ENCODE measurements around the gene GNAQ. TPM values are rescaled to one million over a fixed set of nuclear protein-coding genes. Genes with fewer than 3 reads are reported as not detected.

GNAQ gene
- total RNA-seq, 1 experiment from 2014 or later = 34.1 TPM

- Mint-ChIP-seq H3K4me1 (ENCODE audit: low read depth, unreplicated experiment) (peaks cover 27% of the 10 kb centered on the region), H3K27ac (ENCODE audit: unreplicated experiment) (no peak overlapping the region), H3K36me3 (ENCODE audit: insufficient read depth, unreplicated experiment) (peaks cover 5% of the 10 kb centered on the region), H3K27me3 (ENCODE audit: unreplicated experiment) (no peaks in the 10 kb centered on the region), H3K4me3 (ENCODE audit: low read depth, unreplicated experiment) (no peak overlapping the region), H3K9me3 (ENCODE audit: low read depth, unreplicated experiment) (no peaks in the 10 kb centered on the region)
- no TSS peak for BruUV-seq (replicated peaks)
- TF ChIP-seq CTCF (IDR thresholded peaks at IDR 0.05; ENCODE audit: unreplicated experiment) = no peak
- intact Hi-C loops (cut with micrococcal nuclease; ENCODE audit: unreplicated experiment) = no loop called here
- CTCF ChIA-PET = no interaction called here
- no peak for DNase-seq
These were observed 224.9 kb downstream of the GNAQ start for GRCh38 chr9:77806741-77807140.

- CTCF ChIA-PET = no interaction called here
- TF ChIP-seq CTCF (IDR thresholded peaks at IDR 0.05; ENCODE audit: unreplicated experiment) = no peak
- peaks cover 27% of the 10 kb centered on the region for H3K4me1 Mint-ChIP-seq (ENCODE audit: low read depth, unreplicated experiment)
- H3K36me3 Mint-ChIP-seq (ENCODE audit: insufficient read depth, unreplicated experiment) = peaks cover 5% of the 10 kb centered on the region
- H3K27me3 Mint-ChIP-seq (ENCODE audit: unreplicated experiment) = no peaks in the 10 kb centered on the region
- H3K4me3 Mint-ChIP-seq (ENCODE audit: low read depth, unreplicated experiment) = no peak overlapping the region
- intact Hi-C loops (cut with micrococcal nuclease; ENCODE audit: unreplicated experiment) = no loop called here
- H3K27ac Mint-ChIP-seq (ENCODE audit: unreplicated experiment) = no peak overlapping the region
- DNase-seq = no peak
- H3K9me3 Mint-ChIP-seq (ENCODE audit: low read depth, unreplicated experiment) = no peaks in the 10 kb centered on the region
- BruUV-seq (replicated peaks) = no TSS peak
These were observed 225.8 kb downstream of the GNAQ start for GRCh38 chr9:77805810-77806209.

GRCh38 chr9:77803423-77803822 is 228.2 kb downstream of the GNAQ start:
- no TSS peak for BruUV-seq (replicated peaks)
- DNase-seq = no peak
- H3K27me3 Mint-ChIP-seq (ENCODE audit: unreplicated experiment) = no peaks in the 10 kb centered on the region
- H3K36me3 Mint-ChIP-seq (ENCODE audit: insufficient read depth, unreplicated experiment) = peaks cover 5% of the 10 kb centered on the region
- H3K27ac Mint-ChIP-seq (ENCODE audit: unreplicated experiment) = no peak overlapping the region
- no peak for TF ChIP-seq CTCF (IDR thresholded peaks at IDR 0.05; ENCODE audit: unreplicated experiment)
- CTCF ChIA-PET = no interaction called here
- H3K9me3 Mint-ChIP-seq (ENCODE audit: low read depth, unreplicated experiment) = no peaks in the 10 kb centered on the region
- H3K4me3 Mint-ChIP-seq (ENCODE audit: low read depth, unreplicated experiment) = no peak overlapping the region
- intact Hi-C loops (cut with micrococcal nuclease; ENCODE audit: unreplicated experiment) = no loop called here
- H3K4me1 Mint-ChIP-seq (ENCODE audit: low read depth, unreplicated experiment) = peaks cover 22% of the 10 kb centered on the region

GRCh38 chr9:77802515-77803293 is 228.9 kb downstream of the GNAQ start:
- H3K9me3 Mint-ChIP-seq (ENCODE audit: low read depth, unreplicated experiment) = no peaks in the 10 kb centered on the region
- H3K27ac Mint-ChIP-seq (ENCODE audit: unreplicated experiment) = no peak overlapping the region
- no peak for TF ChIP-seq CTCF (IDR thresholded peaks at IDR 0.05; ENCODE audit: unreplicated experiment)
- intact Hi-C loops (cut with micrococcal nuclease; ENCODE audit: unreplicated experiment) = no loop called here
- peaks cover 15% of the 10 kb centered on the region for H3K4me1 Mint-ChIP-seq (ENCODE audit: low read depth, unreplicated experiment)
- peaks cover 5% of the 10 kb centered on the region for H3K36me3 Mint-ChIP-seq (ENCODE audit: insufficient read depth, unreplicated experiment)
- no peak for DNase-seq
- H3K27me3 Mint-ChIP-seq (ENCODE audit: unreplicated experiment) = no peaks in the 10 kb centered on the region
- CTCF ChIA-PET = no interaction called here
- H3K4me3 Mint-ChIP-seq (ENCODE audit: low read depth, unreplicated experiment) = no peak overlapping the region
- BruUV-seq (replicated peaks) = no TSS peak
